GM12878 (cell line): ENCODE measurements around the gene TYW5. TPM values are rescaled to one million over a fixed set of nuclear protein-coding genes. Genes with fewer than 3 reads are reported as not detected.
A peak's percentile ranks its signal among the peaks of the same experiment; 100 is the strongest.

Experiments
- ATAC-seq: fragments of 200-7000 bp; cut with Tn5 transposase; 3 replicates; pipeline ENCODE4 v1.9.1; 2020; ENCODE audit warnings: mild to moderate bottlenecking, moderate library complexity
- BruUV-seq: library from RNA; stranded (reverse); fragments of 400-500 nt; replicated peaks from 2 replicates; lab custom pipeline; 2021; lab: Mats Ljungman, UMichigan
- CTCF ChIA-PET: fragments of 300-600 bp; sonication (Branson Sonifier 250); formaldehyde crosslinking; extraction: SDS; loops from one replicate; lab custom pipeline; 2021; ENCODE audit warnings: inconsistent platforms; lab: Yijun Ruan, JAX
- POLR2A ChIA-PET: fragments of 350-600 bp; formaldehyde crosslinking; extraction: SDS; loops from one replicate; lab custom pipeline; 2021; ENCODE audit warnings: inconsistent platforms; lab: Charles Lee
- RAD21 ChIA-PET: fragments of 300-600 bp; sonication (Branson Sonifier 250); formaldehyde crosslinking; loops from one replicate; lab custom pipeline; 2023; ENCODE audit warnings: antibody characterized with exemption; ENCODE audit not compliant: unreplicated experiment; lab: Charles Lee
- SMC1A ChIA-PET: fragments of 300-600 bp; sonication (Branson Sonifier 250); formaldehyde crosslinking; loops from one replicate; lab custom pipeline; 2023; ENCODE audit not compliant: unreplicated experiment, uncharacterized antibody; lab: Charles Lee
- DNase-seq: peaks from one replicate; pipeline ENCODE4 v3.0.0-alpha.2; 2011; ENCODE audit warnings: low read depth, low spot score
- FAIRE-seq: peaks from 3 replicates; lab custom pipeline; 2011; peaks lifted over from hg19 to GRCh38; lab: Jason Lieb, UNC
- H2AFZ ChIP-seq: 2 replicates; pipeline ENCODE4 v1.6.0; 2011; ENCODE audit warnings: low read depth, low read length, control low read depth; ENCODE audit not compliant: control insufficient read depth
- H3K27ac ChIP-seq: 2 replicates; pipeline ENCODE4 v1.5.1; 2011; ENCODE audit warnings: control low read depth; ENCODE audit not compliant: control insufficient read depth, insufficient read depth
- H3K27me3 ChIP-seq, 2 experiments: replicated peaks in 1 of 2; 2 replicates each; pipeline versions ENCODE4 v1.6.0 to v1.6.1; 2011; ENCODE audit warnings: low read length in 1 of 2; ENCODE audit not compliant: control insufficient read depth in 2 of 2, insufficient read depth in 2 of 2
- H3K36me3 ChIP-seq, 2 experiments: 2 replicates each; pipeline ENCODE4 v1.5.1; 2011; ENCODE audit warnings: low read length in 1 of 2; ENCODE audit not compliant: control insufficient read depth in 2 of 2, insufficient read depth in 2 of 2
- H3K4me1 ChIP-seq: 2 replicates; pipeline ENCODE4 v1.6.1; 2011; ENCODE audit warnings: mild to moderate bottlenecking, low read length, moderate library complexity, mixed read lengths; ENCODE audit not compliant: control insufficient read depth, insufficient read depth
- H3K4me2 ChIP-seq: 2 replicates; pipeline ENCODE4 v1.6.0; 2011; ENCODE audit warnings: control low read depth; ENCODE audit not compliant: control insufficient read depth, insufficient read depth
- H3K4me3 ChIP-seq: fragments of 200-600 bp; sonication (generic); 2 replicates; pipeline ENCODE4 v1.5.1; 2016
- H3K79me2 ChIP-seq: 2 replicates; pipeline ENCODE4 v1.6.0; 2011; ENCODE audit warnings: low read length; ENCODE audit not compliant: control insufficient read depth, insufficient read depth
- H3K9ac ChIP-seq: 2 replicates; pipeline ENCODE4 v1.8.0; 2011; ENCODE audit warnings: low read length, control low read depth, mixed read lengths; ENCODE audit not compliant: control insufficient read depth, insufficient read depth
- H3K9me3 ChIP-seq: replicated peaks from 3 replicates; pipeline ENCODE4 v1.5.1; 2011; ENCODE audit warnings: mild to moderate bottlenecking, low read length; ENCODE audit not compliant: control insufficient read depth, insufficient read depth
- H4K20me1 ChIP-seq: 2 replicates; pipeline ENCODE4 v1.6.0; 2011; ENCODE audit not compliant: control insufficient read depth, insufficient read depth
- JUNB ChIP-seq: IDR thresholded peaks from 2 replicates; pipeline ENCODE4 v1.6.1; 2016; ENCODE audit warnings: antibody characterized with exemption, mild to moderate bottlenecking
- KAT2A ChIP-seq: conservative IDR thresholded peaks from 2 replicates; pipeline ENCODE4 v1.6.1; 2011; ENCODE audit warnings: low read depth, low read length; ENCODE audit not compliant: control insufficient read depth
- NFYB ChIP-seq: IDR thresholded peaks from 2 replicates; pipeline ENCODE4 v1.6.1; 2011; ENCODE audit warnings: low read depth, mild to moderate bottlenecking, low read length, improper control_type of control experiment, moderate library complexity; ENCODE audit not compliant: insufficient read depth
- RB1 ChIP-seq: fragments of 450-650 bp; formaldehyde crosslinking; IDR thresholded peaks from 2 replicates; pipeline ENCODE4 v1.6.1; 2017; ENCODE audit warnings: mild to moderate bottlenecking, borderline replicate concordance
- RELA ChIP-seq: fragments of 450-650 bp; IDR thresholded peaks from 2 replicates; pipeline ENCODE4 v1.8.0; 2014; ENCODE audit warnings: borderline replicate concordance; ENCODE audit not compliant: partially characterized antibody
- RUNX3 ChIP-seq: IDR thresholded peaks from 2 replicates; pipeline ENCODE4 v1.6.1; 2012; ENCODE audit warnings: low read length, inconsistent platforms
- SIN3A ChIP-seq: IDR thresholded peaks from 2 replicates; pipeline ENCODE4 v1.6.1; 2012; ENCODE audit warnings: low read depth, low read length, improper control_type of control experiment
- SMARCA5 ChIP-seq: fragments of 450-650 bp; IDR thresholded peaks from 2 replicates; pipeline ENCODE4 v1.6.1; 2017; ENCODE audit warnings: mild to moderate bottlenecking
- WGBS: methylation state at CpG from one replicate; pipeline ENCODE4 v1.1.6; 2016; ENCODE audit warnings: low lambda C conversion rate; ENCODE audit not compliant: insufficient replicate concordance, insufficient coverage; ENCODE audit errors: missing lambda C conversion rate; 5-methylcytosine and 5-hydroxymethylcytosine counted together
- in situ Hi-C: fragments of 300-500 bp; cut with MboI; formaldehyde crosslinking; loops from 9 replicates; pipeline ENCODE4 v1.14.3; 2018; ENCODE audit warnings: mixed read lengths
- intact Hi-C: fragments of 100-400 bp; cut with micrococcal nuclease; formaldehyde crosslinking; loops from one replicate; pipeline ENCODE4 v1.14.2; 2022; ENCODE audit not compliant: unreplicated experiment
- polyA plus RNA-seq, 11 experiments: library from polyadenylated mRNA; depleted of rRNA in 4 of 11; unstranded in 6 of 11; stranded (reverse) in 5 of 11; fragments of >200 nt; fragmentation: Nextera tagmentation in 4 of 11; fragmentation: Illumina TruSeq in 1 of 11; extraction: Ambion mirVana in 4 of 11; extraction: Trizol in 1 of 11; gene quantifications; 1 replicate in 1 of 11; 2 replicates in 10 of 11; pipeline versions ENCODE4 v1.2.1 to v1.2.3, GENCODE V29; 2011 to 2016; ENCODE audit warnings: inconsistent platforms in 2 of 11, missing spikeins in 2 of 11, low read depth in 1 of 11
- total RNA-seq, 4 experiments: library from RNA; depleted of rRNA in 3 of 4; stranded (reverse); fragments of >200 nt in 3 of 4; fragmentation: Illumina TruSeq in 1 of 4; extraction: Trizol in 1 of 4; gene quantifications; 2 replicates each; pipeline versions ENCODE4 v1.2.1 to v1.2.3, GENCODE V29; 2013 to 2021

The TYW5 gene
- total and polyA plus RNA-seq, 10 of the 15 experiments (the other 5 are each of a cell fraction or from before 2014, with no cell fraction given): 4.6 to 11.8 (median 7.4) TPM

DNA sequence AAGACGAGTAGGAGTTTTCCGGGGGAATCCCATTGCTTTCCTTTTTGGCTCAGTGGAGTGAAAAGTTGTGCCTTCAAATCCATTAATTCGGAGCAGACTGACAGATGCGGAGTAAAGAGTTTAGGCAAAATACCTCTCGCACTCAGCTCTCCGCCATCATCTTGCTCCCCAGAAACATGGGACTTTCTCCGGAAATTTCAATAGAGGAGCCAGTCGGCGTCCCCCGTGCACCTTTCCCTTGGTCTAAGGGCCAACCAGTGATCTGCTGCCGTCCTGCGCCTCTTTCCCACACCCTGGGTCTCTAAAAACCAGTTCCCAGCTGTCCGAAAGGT lies 318 bp downstream of the TYW5 start:
- intact Hi-C loops: loop anchor here (2.0 to 10.0 kb wide), 3 partner anchors 44 to 1180 kb away; partner anchors contain the start of genes BZW1 and C2orf69
- Histone ChIP-seq H2AFZ (peak overlapping the region; percentile 94), H3K79me2 (peaks cover 76% of the 10 kb centered on the region), H3K27me3 (no peaks in the 10 kb centered on the region), H3K9ac (peak overlapping the region; percentile 95), H3K9me3 (no peaks in the 10 kb centered on the region), H4K20me1 (no peaks in the 10 kb centered on the region; the same call in 1 of the 2 replicates), H3K27ac (peak overlapping the region; percentile 98), H3K36me3 (peaks cover 0 to 5% of the 10 kb centered on the region in 2 experiments; a peak in 2 of 4 replicates), H3K4me1 (peaks cover 9% of the 10 kb centered on the region), H3K4me3 (peak overlapping the region; percentile 98), H3K4me2 (peak overlapping the region; percentile 24; the same call in 1 of the 2 replicates)
- DNase-seq (peak; percentile 23), ATAC-seq (peak; percentile 76), FAIRE-seq (no peak)
- ChIA-PET CTCF (interaction anchor here (1.3 kb wide), 1 partner anchor 14 kb away, joined by 4 read pairs; no protein-coding TSS in a partner anchor), RAD21 (interaction anchor here (0.9 kb wide), 1 partner anchor 517 kb away, joined by 3 read pairs; no protein-coding TSS in a partner anchor), SMC1A (no interaction called here), POLR2A (interaction anchor here (0.6 to 1.1 kb wide), 2 partner anchors 18 to 517 kb away, joined by 3 read pairs; no protein-coding TSS in a partner anchor)
- 2% methylated on average over 13 of the region's 13 CpGs for WGBS
- BruUV-seq: TSS peak; percentile 76
- in situ Hi-C loops: no loop called here
- TF ChIP-seq RELA (no peak), KAT2A (no peak), NFYB (0 out of 2 replicates have a peak, but pooled peaks have one; percentile 41), SIN3A (no peak), SMARCA5 (0 out of 2 replicates have a peak, but pooled peaks have one; percentile 16)

DNA sequence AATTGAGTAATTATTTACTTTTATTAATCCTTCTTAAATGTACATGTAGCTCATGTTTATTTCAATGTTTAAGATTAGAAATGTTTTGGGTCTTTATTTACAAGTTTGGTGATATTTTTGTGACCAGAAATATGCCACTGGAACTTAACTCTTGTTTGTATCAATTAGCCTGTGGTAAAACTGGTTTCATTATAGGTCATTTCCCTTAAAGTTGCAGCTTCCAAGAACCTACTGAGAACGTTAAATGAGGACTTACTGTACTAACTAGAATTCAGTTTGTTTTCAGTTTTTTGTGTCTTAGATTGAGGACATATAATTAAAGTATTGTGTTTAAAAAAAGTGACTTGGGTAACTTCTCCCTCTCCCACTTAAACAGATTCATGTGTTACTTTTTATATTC lies 4.3 kb downstream of the TYW5 start:
- BruUV-seq: no TSS peak
- Histone ChIP-seq H3K4me1 (peaks cover 9% of the 10 kb centered on the region), H3K9ac (no peak overlapping the region), H3K27ac (no peak overlapping the region), H3K36me3 (no peaks in the 10 kb centered on the region; a peak in 2 of 4 replicates), H4K20me1 (no peaks in the 10 kb centered on the region), H3K4me2 (peak overlapping the region; percentile 2; the same call in 1 of the 2 replicates)
- POLR2A ChIA-PET: no interaction called here
- in situ Hi-C loops: no loop called here
- RAD21 ChIA-PET: interaction anchor here (1.1 kb wide), 1 partner anchor 10 kb away, joined by 7 read pairs; no protein-coding TSS in a partner anchor
- CTCF ChIA-PET: interaction anchor here (0.6 kb wide), 1 partner anchor 69 kb away, joined by 3 read pairs; no protein-coding TSS in a partner anchor
- ATAC-seq (no peak), FAIRE-seq (no peak)
- 0% methylated on average over 1 of the region's 1 CpG for WGBS
- TF ChIP-seq RB1 (no peak), RUNX3 (peak; percentile 65), JUNB (peak; percentile 35; the same call in 1 of the 2 replicates)
- TF ChIP-seq, all 136 proteins: peak for 2
- SMC1A ChIA-PET: interaction anchor here (1.0 kb wide), 2 partner anchors 10 to 39 kb away, joined by 3 to 6 read pairs; no protein-coding TSS in a partner anchor
- DNase-seq: no peak
- no peaks in the 10 kb centered on the region for H3K27me3 ChIP-seq
- no peaks in the 10 kb centered on the region for H3K9me3 ChIP-seq
- intact Hi-C loops: loop anchor here (10.0 kb wide), 2 partner anchors 864 to 1184 kb away; partner anchors contain the start of gene BZW1
- no peak overlapping the region for H2AFZ ChIP-seq
- H3K79me2 ChIP-seq: peaks cover 50% of the 10 kb centered on the region
- H3K4me3 ChIP-seq: no peak overlapping the region
